IPS-18a (cell line): ENCODE data around the gene INMT.
"Not testable (repeated sequence)": the region's sequence is repeated elsewhere in the genome, so short reads cannot be mapped to it uniquely, and the experiment has no call there.

Experiments
- H3K27ac ChIP-seq: one replicate; pipeline ENCODE4 v1.5.1; 2013; ENCODE audit warnings: low read length
- H3K27me3 ChIP-seq: one replicate; pipeline ENCODE4 v1.6.1; 2013; ENCODE audit warnings: mild to moderate bottlenecking, low read length; ENCODE audit not compliant: control insufficient read depth, insufficient read depth
- H3K36me3 ChIP-seq: one replicate; pipeline ENCODE4 v1.6.1; 2013; ENCODE audit warnings: low read depth, low read length; ENCODE audit not compliant: control insufficient read depth
- H3K4me1 ChIP-seq: one replicate; pipeline ENCODE4 v1.6.1; 2013; ENCODE audit warnings: low read depth, low read length; ENCODE audit not compliant: control insufficient read depth
- H3K4me3 ChIP-seq: one replicate; pipeline ENCODE4 v1.5.1; 2013; ENCODE audit warnings: low read length
- H3K9ac ChIP-seq: one replicate; pipeline ENCODE4 v1.6.1; 2013; ENCODE audit warnings: mild to moderate bottlenecking, low read length, moderate library complexity
- H3K9me3 ChIP-seq: one replicate; pipeline ENCODE4 v1.6.1; 2013; ENCODE audit warnings: low read depth, low read length; ENCODE audit not compliant: control insufficient read depth

INMT gene

DNA sequence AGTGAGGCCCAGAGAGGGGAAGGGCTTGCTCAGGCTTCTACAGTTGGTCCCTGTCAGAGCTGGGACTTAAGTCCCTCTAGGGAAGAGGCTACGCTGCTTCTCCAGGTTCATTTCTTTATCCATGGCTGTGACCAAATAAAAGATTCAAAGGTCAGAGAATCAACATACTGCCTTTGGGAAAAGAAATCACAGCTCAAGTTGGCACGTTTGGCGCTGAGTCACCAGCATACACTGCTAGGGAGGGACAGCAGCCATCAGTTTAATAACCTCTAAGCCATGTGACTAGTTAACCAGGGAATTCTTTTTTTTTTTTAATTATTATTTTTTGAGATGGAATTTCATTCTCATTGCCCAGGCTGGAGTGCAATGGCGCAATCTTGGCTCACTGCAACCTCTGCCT is 41.3 kb upstream of the INMT start:
- no peak overlapping the region for H3K9ac ChIP-seq
- no peak overlapping the region for H3K4me3 ChIP-seq
- no peaks in the 10 kb centered on the region for H3K36me3 ChIP-seq
- peaks cover 9% of the 10 kb centered on the region for H3K4me1 ChIP-seq
- no peaks in the 10 kb centered on the region for H3K27me3 ChIP-seq
- no peaks in the 10 kb centered on the region for H3K9me3 ChIP-seq
- no peak overlapping the region for H3K27ac ChIP-seq

DNA sequence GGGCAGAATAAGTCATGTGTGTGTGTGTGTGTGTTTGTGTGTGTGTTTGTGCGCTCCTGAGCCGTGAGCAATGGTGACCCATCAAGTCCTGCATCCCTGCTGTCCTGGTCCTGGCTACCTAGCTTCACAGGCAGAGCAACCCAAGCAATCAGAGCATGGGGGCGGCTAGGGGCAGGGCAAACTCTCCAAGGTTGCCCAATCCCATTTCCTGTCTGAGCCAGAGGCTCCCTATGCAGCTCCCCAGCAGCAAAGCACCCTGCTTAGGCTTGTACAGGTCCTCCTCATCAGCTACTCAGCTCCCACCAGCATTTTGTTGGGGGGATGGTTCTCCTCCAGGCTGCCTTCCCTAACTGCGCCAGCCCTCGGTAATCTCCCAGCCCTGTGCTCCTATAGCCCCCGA is 38.5 kb upstream of the INMT start:
- Histone ChIP-seq H3K36me3 (no peaks in the 10 kb centered on the region), H3K4me3 (no peak overlapping the region), H3K9me3 (peaks cover 4% of the 10 kb centered on the region), H3K4me1 (peaks cover 9% of the 10 kb centered on the region), H3K27ac (no peak overlapping the region), H3K27me3 (no peaks in the 10 kb centered on the region), H3K9ac (no peak overlapping the region)

GRCh38 chr7:30714129-30714528 is 37.8 kb upstream of the INMT start:
- no peak overlapping the region for H3K27ac ChIP-seq
- no peak overlapping the region for H3K4me3 ChIP-seq
- no peak overlapping the region for H3K9ac ChIP-seq
- peaks cover 4% of the 10 kb centered on the region for H3K9me3 ChIP-seq
- no peaks in the 10 kb centered on the region for H3K36me3 ChIP-seq
- H3K4me1 ChIP-seq = peaks cover 8% of the 10 kb centered on the region
- H3K27me3 ChIP-seq = no peaks in the 10 kb centered on the region

DNA sequence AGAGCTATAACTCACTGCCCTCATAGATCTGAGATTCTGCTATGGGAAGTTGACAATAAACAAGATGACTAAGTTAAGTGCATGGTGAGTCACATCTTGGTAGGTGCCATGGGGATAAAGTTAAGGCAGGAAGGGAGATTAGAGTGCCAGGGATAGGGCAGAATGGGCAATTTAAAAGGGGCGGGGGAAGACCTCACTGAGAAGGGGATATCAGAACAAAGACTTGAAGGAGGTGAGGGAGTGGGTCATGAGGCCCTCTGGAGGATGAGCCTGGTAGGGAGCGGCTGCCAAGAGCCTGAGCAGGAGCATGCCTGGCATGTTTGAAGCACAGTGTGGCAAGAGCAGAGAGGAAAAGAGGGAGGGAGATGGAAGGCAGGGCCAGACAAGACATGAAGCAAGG is 34.8 kb upstream of the INMT start:
- Histone ChIP-seq H3K4me3 (no peak overlapping the region), H3K27me3 (no peaks in the 10 kb centered on the region), H3K27ac (no peak overlapping the region), H3K4me1 (no peaks in the 10 kb centered on the region), H3K36me3 (no peaks in the 10 kb centered on the region), H3K9ac (no peak overlapping the region), H3K9me3 (peaks cover 4% of the 10 kb centered on the region)

GRCh38 chr7:30719434-30719833 is 32.5 kb upstream of the INMT start:
- H3K4me1 ChIP-seq, H3K9ac ChIP-seq, H3K27ac ChIP-seq, H3K4me3 ChIP-seq, H3K36me3 ChIP-seq, H3K27me3 ChIP-seq, H3K9me3 ChIP-seq: not testable (repeated sequence)

DNA sequence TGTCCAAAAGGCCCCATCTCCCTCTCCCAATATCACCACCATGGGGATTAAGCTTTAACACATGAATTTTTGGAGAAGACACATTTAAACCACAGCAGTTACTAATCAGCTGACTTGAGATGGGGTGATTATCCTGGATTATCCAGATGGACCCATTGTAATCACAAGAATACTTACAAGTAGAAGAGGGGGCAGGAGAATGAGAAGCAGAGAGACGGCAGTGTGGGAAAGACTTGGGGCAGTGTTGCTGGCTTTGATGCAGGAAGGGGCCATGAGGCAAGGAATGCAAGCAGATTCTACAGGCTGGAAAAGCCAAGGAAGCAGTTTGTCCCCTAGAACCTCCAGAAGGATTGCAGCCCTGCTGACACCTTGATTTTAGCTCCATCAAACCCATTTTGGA is 30.7 kb upstream of the INMT start:
- Histone ChIP-seq H3K27me3 (no peaks in the 10 kb centered on the region), H3K4me1 (peaks cover 4% of the 10 kb centered on the region), H3K4me3 (no peak overlapping the region), H3K36me3 (no peaks in the 10 kb centered on the region), H3K9ac (no peak overlapping the region), H3K27ac (no peak overlapping the region), H3K9me3 (peaks cover 4% of the 10 kb centered on the region)

- H3K4me1 ChIP-seq = peaks cover 9% of the 10 kb centered on the region
- no peaks in the 10 kb centered on the region for H3K36me3 ChIP-seq
- H3K27ac ChIP-seq = no peak overlapping the region
- H3K9me3 ChIP-seq = peaks cover 4% of the 10 kb centered on the region
- no peak overlapping the region for H3K9ac ChIP-seq
- H3K4me3 ChIP-seq = no peak overlapping the region
- no peaks in the 10 kb centered on the region for H3K27me3 ChIP-seq
Measured at GRCh38 chr7:30722187-30722586, 29.7 kb upstream of the INMT start.

DNA sequence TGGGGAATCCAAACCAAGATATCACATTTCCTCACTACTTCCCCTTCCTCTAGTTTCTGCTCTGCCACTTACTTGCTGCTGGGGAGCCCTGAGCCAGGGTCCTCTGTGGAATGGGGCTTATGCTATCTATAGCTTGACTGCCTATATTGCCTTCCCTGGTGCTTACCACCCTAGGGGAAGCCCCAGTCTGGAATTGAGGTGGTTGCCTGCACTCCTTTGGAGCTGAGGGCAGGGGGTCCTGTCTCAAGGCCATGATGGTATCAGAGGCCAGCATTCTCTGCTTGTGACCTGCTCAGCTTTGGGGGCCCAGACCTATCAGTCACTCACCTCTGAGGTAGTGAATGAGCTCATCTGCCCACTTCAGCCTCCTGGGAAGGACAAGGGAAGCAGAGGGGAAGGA is 29.3 kb upstream of the INMT start:
- Histone ChIP-seq H3K27me3 (no peaks in the 10 kb centered on the region), H3K4me3 (no peak overlapping the region)

DNA sequence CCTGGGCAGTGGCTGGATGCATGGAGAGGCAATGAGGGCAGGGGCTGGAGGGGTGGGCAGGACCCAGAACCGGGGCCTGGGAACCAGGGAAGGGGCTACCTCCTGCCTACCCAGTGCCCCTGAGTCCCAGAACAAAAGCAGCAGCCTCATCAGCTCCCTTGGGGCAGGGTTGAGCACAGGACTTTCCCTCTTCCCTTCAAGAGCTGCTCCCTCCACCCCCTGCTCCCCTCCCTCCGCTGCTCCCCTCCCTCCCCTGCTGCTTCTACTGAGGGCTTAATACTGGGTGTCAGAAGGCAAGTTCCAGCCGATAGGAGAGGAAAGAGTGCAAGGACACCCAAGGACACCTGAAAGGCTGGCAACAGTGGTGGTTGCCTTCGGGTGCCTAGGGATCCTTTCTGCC is 28.2 kb upstream of the INMT start:
- no peaks in the 10 kb centered on the region for H3K27me3 ChIP-seq

More for the DNA sequence above, 29.3 kb upstream of the INMT start:
- Histone ChIP-seq H3K4me1 (peaks cover 13% of the 10 kb centered on the region), H3K9me3 (peaks cover 3% of the 10 kb centered on the region), H3K36me3 (no peaks in the 10 kb centered on the region), H3K27ac (no peak overlapping the region), H3K9ac (no peak overlapping the region)

DNA sequence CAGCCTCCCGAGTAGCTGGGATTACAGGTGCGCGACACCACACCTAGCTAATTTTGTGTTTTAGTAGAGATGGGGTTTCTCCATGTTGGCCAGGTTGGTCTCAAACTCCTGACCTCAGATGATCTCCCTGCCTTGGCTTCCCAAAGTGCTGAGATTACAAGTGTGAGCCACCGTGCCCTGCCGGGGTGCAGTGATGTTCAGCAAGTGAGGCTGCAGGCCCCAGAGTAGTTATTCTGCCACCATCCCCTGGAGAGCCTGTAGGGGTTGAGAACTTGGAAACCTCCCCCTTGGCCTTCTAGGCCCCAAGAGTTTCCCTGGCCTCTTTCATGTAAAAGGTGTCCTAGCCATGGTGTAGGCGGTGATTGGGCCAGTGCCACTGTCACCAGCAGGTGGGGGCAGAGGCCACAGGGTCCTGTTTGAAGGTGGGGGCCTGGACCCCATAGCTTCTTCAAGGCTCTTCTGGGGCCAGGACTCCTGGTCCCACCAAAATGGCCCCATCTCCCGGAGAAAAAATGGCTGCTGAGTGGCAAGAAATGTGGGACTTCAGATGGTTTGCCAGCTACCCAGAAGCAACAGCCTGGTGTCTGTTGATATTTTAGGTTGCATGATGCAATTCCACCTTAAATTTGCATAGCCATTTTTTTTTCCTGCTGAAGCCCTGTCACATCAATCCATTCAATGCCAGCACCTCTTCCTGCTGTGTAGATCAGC is 25.5 kb upstream of the INMT start:
- H3K27me3 ChIP-seq = no peaks in the 10 kb centered on the region
- H3K9me3 ChIP-seq = no peaks in the 10 kb centered on the region
- H3K36me3 ChIP-seq = no peaks in the 10 kb centered on the region
- peaks cover 16% of the 10 kb centered on the region for H3K4me1 ChIP-seq
- peak overlapping the region; percentile 41 for H3K27ac ChIP-seq
- H3K9ac ChIP-seq = no peak overlapping the region
- H3K4me3 ChIP-seq = no peak overlapping the region

More for the DNA sequence above, 28.2 kb upstream of the INMT start:
- Histone ChIP-seq H3K27ac (no peak overlapping the region), H3K9me3 (no peaks in the 10 kb centered on the region), H3K36me3 (no peaks in the 10 kb centered on the region), H3K9ac (no peak overlapping the region), H3K4me1 (peaks cover 16% of the 10 kb centered on the region), H3K4me3 (no peak overlapping the region)

DNA sequence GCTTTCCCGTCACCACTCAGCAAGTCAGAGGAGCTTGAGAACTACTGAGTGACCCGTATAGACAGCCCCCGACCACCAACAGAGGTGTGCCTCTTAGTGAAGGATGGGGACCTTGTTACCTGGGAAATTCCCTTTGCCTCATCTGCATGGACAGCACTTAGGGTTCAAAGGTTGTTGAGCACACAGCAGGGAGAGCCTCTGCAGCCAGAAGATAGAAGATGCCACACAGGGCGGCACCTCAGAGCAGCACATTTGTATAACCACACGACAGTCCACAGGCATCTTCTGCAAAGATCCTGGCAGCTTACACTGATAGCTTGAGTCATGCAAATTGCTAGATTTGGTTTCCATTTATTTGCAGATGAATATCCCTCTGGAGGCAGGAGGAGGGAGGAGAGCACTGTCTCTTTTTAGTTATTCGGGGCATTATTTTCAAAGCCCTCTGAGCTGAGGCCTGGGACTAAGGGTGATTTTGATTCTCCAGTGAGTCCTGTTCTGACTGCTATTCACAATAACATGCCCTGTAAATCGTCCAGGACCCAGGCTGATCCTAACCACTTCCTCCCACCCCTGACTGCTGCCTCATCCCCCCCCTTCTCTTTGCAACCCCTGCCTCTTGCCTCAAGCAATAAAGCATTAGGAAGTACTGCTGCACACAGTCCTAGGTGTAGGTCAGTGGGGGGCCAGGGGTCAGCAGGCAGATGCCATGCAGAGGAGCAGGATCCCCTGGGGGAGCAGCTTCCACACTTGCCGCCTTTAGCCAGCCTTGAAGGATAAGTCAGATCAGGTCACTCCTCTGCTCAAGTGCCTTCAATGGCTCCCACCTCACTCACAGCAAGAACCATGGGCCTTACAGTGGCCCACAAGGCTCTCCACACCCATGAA is 24.6 kb upstream of the INMT start:
- H3K36me3 ChIP-seq = no peaks in the 10 kb centered on the region
- peaks cover 16% of the 10 kb centered on the region for H3K4me1 ChIP-seq
- H3K27ac ChIP-seq = peak overlapping the region; percentile 41
- no peaks in the 10 kb centered on the region for H3K9me3 ChIP-seq
- no peaks in the 10 kb centered on the region for H3K27me3 ChIP-seq
- no peak overlapping the region for H3K4me3 ChIP-seq
- no peak overlapping the region for H3K9ac ChIP-seq
